Subcutaneous adipose tissue (tissue), 4 donors: ENCODE results near the gene STYX. TPM values are rescaled to one million over a fixed set of nuclear protein-coding genes. Genes with fewer than 3 reads are reported as not detected.

Experiments used
- total RNA-seq, 4 donors: library from RNA; depleted of rRNA; stranded (reverse); fragments of >200 nt; gene quantifications; one replicate each; pipeline ENCODE4 v1.1.0, GENCODE V29; 2016
- TF ChIP-seq, protein P1 (sequence below): fragments of 450-650 bp; IDR thresholded peaks from one replicate; pipeline ENCODE4 v1.5.1; 2016; ENCODE audit warnings: low read depth, mild to moderate bottlenecking, control low read depth, antibody characterized with exemption, moderate library complexity

STYX gene, protein sequence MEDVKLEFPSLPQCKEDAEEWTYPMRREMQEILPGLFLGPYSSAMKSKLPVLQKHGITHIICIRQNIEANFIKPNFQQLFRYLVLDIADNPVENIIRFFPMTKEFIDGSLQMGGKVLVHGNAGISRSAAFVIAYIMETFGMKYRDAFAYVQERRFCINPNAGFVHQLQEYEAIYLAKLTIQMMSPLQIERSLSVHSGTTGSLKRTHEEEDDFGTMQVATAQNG
- 10 to 100 TPM; 17.7 to 26.9 (median 19.1) TPM for total RNA-seq

DNA sequence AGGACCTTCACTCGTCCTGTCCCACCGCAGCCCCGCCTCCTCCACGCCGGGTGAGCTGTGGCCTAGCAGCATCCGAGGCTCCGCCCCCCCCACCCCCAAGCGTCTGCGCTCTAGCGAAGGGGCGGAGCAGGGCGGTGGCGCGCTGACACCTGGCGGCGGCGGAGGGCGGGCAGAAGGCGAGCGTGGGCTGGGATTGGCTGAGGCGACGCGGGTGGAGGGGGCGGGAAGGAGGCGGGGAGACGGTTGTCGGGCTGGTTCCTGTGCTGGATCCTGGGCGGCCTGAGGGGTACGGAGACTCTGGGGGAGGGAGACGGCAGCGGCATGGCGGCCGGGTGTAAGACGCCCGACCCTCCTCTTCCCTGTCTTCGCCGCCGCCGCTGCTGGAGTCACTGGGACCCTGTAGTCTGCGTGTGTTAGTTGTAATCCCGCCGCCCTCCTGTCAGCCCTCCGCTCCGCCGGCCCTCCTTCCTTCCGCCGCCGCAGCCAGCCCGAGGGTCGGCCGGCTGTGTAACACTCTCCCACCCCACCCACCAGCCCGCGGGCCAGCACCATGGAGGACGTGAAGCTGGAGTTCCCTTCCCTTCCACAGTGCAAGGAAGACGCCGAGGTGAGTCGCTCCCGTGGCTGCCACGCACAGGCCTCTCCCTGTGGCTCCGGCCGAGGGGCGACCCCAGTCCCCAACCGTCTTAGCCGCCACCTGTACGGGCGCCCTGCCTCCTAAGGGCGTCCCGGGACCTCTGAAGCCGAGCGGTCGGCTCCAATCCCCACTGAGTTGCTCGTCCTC, at the start of gene STYX:
STYX (plus strand) TSS at position 242 of the 784 bp plus-strand sequence; CDS start at position 551, 309 bp downstream.
- TF ChIP-seq, protein P1, sequence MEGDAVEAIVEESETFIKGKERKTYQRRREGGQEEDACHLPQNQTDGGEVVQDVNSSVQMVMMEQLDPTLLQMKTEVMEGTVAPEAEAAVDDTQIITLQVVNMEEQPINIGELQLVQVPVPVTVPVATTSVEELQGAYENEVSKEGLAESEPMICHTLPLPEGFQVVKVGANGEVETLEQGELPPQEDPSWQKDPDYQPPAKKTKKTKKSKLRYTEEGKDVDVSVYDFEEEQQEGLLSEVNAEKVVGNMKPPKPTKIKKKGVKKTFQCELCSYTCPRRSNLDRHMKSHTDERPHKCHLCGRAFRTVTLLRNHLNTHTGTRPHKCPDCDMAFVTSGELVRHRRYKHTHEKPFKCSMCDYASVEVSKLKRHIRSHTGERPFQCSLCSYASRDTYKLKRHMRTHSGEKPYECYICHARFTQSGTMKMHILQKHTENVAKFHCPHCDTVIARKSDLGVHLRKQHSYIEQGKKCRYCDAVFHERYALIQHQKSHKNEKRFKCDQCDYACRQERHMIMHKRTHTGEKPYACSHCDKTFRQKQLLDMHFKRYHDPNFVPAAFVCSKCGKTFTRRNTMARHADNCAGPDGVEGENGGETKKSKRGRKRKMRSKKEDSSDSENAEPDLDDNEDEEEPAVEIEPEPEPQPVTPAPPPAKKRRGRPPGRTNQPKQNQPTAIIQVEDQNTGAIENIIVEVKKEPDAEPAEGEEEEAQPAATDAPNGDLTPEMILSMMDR, result no peak

DNA sequence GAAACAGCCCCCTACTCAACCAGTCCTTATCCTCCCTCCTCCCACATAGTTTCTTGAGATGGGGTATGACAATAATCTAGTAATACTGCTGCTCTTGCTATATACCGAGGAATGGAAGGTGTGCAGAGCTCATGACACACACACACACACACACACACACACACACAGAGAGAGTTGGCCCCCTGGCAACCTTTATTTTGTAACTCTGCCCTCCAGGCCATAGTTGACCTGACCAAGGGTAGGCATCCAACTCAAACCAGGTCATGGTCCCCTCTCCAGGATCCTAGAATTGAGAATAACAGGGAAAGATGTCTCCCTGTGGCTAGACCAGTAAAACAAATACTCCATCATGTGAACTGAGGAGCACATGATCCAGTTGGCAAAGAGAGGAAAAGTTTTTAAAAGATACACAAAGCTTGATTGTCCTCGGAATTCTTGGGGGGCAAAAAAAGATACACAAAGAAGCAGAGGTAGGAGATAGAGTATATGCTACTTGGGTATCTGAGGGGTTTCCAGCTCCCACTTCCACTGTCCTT, 45.9 kb upstream of the STYX start:
- TF ChIP-seq, protein P1, result no peak

DNA sequence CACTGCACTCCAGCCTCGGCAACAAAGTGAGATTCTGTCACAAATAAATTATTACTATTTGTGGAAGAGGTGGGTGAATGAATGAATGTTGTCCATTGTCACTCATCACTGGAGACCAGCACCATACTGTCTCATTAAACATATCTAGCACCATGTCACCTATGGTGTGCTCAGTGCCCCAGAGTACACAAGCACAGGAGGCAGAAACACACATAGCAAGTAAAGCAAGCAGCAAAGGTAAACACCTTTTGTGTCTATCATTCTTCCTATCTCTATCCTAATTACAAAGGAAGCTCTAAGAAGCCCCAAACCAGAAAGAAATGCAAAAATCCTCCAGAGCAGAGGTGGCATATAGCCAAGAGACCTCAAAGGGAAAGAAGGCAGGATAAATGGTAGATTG, 43.8 kb upstream of the STYX start:
- TF ChIP-seq, protein P1, result no peak

DNA sequence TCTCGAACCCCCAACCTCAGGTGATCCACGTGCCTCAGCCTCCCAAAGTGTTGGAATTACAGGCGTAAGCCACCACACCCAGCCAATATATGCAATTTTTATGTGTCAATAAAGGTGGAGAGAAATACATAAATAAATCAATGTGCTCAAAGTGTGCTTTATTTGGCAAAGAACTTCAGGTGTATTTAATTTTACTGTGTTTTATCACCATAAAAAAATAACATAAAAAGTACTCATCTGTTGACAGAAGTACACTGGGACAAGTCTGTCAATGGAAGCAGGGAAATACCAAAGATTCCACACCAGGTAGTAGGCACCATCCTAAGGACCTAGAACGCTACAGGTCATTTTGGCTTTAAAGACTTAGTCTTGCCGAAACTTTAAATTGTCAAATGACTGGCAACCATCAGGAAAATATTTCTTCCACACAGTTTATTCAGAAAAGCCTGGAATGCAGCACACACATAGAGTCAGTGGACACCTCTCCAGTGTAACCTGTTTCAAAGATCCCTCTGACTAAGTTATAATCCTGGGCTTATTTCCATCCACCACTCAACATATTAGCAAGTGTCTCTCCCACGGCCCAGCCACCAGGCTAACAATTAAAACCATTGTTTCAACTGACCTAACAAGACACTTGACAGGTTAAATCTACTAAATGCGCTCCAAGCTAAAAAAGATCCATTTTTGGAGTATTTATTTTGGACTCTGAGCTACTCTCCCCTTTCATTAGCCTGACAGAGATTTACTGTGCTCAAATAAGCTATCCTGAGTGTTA, 38.8 kb upstream of the STYX start:
- TF ChIP-seq, protein P1, result no peak

DNA sequence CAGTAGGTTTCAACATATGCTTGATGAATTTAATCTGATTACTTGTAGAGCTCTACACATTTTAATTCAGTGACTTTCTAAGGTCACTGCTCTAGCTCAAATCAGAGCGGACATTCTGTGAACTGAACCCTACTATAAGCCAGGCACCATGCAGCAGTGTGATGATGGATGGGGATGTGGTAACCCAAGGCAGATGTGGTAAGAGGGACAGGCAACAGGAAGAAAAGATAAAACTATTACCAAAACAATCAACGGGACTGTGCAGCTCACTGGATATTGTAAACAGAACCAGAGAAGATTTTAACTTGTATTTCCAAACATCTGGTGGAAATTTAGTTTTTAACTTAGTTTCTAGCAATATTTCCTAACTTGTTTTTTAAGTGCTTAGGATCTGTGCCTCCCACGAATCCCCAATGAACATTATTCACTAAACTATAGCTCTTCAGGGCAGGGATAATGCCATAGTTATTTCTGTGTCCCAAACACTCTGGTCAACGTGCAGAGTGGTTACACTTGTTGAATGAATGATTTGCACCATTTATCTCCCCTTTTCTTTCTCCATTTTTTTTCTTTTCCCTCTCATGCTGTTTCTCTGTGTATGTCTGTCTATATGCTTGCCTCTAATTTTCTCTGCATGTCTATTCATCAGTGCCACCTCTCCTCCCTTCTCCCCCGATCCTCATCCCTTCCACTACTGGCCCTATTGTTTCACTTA, 37.6 kb upstream of the STYX start:
- TF ChIP-seq, protein P1, result no peak

DNA sequence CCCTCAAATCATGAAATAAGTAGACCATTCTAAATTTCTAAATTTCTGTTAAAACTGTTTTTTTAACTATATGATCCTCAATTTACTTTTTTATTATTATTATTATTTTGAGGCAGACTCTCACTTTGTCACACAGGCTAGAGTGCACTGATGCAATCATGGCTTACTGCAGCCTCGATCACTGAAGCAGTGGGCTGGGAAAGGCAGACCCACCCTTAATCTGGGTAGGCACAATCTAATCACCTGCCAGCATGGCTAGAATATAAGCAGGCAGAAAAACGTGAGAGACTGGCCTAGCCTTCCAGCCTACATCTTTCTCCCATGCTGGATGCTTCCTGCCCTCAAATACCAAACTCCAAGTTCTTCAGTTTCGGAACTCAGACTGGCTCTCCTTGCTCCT, 36.9 kb upstream of the STYX start:
- TF ChIP-seq, protein P1, result no peak
